UCSD-AML1 (cell line): Measurements from ENCODE around the gene MYO3B.
A peak's percentile ranks its signal among the peaks of the same experiment; 100 is the strongest.
"Not testable (repeated sequence)": the region's sequence is repeated elsewhere in the genome, so short reads cannot be mapped to it uniquely, and the experiment has no call there.

ENCODE experiments used
- DNase-seq: peaks from one replicate; lab custom pipeline; 2025; ENCODE audit not compliant: unreplicated experiment; lab: John Stamatoyannopoulos, UW

The MYO3B gene

GRCh38 chr2:170208967-170209366 lies 31.0 kb downstream of the MYO3B start:
- no peak for DNase-seq

GRCh38 chr2:170212625-170213280 lies 34.8 kb downstream of the MYO3B start:
- peak; percentile 52 for DNase-seq

GRCh38 chr2:170213281-170213625 lies 35.3 kb downstream of the MYO3B start:
- DNase-seq = not testable (repeated sequence)

- no peak for DNase-seq
These were observed 35.7 kb downstream of the MYO3B start for GRCh38 chr2:170213651-170214050.

- DNase-seq = no peak
These were observed 36.5 kb downstream of the MYO3B start for GRCh38 chr2:170214309-170214948.

- DNase-seq = no peak
These were observed 37.1 kb downstream of the MYO3B start for GRCh38 chr2:170215021-170215420.

- no peak for DNase-seq
These were observed 38.5 kb downstream of the MYO3B start for GRCh38 chr2:170216428-170216827.

GRCh38 chr2:170216981-170217380 lies 39.0 kb downstream of the MYO3B start:
- no peak for DNase-seq

GRCh38 chr2:170217778-170218251 lies 39.9 kb downstream of the MYO3B start:
- DNase-seq = no peak

GRCh38 chr2:170218456-170218855 lies 40.5 kb downstream of the MYO3B start:
- DNase-seq = no peak

GRCh38 chr2:170218931-170219330 lies 41.0 kb downstream of the MYO3B start:
- DNase-seq = no peak

- DNase-seq = no peak
These were observed 43.7 kb downstream of the MYO3B start for GRCh38 chr2:170221317-170222288.

- DNase-seq = no peak
These were observed 44.4 kb downstream of the MYO3B start for GRCh38 chr2:170222298-170222697.

GRCh38 chr2:170222842-170223241 lies 44.9 kb downstream of the MYO3B start:
- DNase-seq = no peak

GRCh38 chr2:170224692-170225294 lies 46.8 kb downstream of the MYO3B start:
- DNase-seq = no peak

GRCh38 chr2:170226216-170226615 lies 48.3 kb downstream of the MYO3B start:
- DNase-seq = no peak

- no peak for DNase-seq
These were observed 49.6 kb downstream of the MYO3B start for GRCh38 chr2:170227507-170227947.

- DNase-seq = no peak
These were observed 50.0 kb downstream of the MYO3B start for GRCh38 chr2:170227951-170228350.

GRCh38 chr2:170228429-170228828 lies 50.5 kb downstream of the MYO3B start:
- no peak for DNase-seq

- no peak for DNase-seq
These were observed 51.2 kb downstream of the MYO3B start for GRCh38 chr2:170229125-170229524.

GRCh38 chr2:170229744-170230143 lies 51.8 kb downstream of the MYO3B start:
- DNase-seq = no peak
